Spinal cord (tissue), 10 donors: ENCODE results near the gene NANS. TPM values are rescaled to one million over a fixed set of nuclear protein-coding genes. Genes with fewer than 3 reads are reported as not detected.

Experiments used
- DNase-seq, 6 donors: peaks; one replicate each; pipeline versions ENCODE4 v3.0.0 to v3.0.0-alpha.2; 2013 to 2015; ENCODE audit warnings: low spot score in 6 of 6, low read depth in 4 of 6
- H3K27ac ChIP-seq: one replicate; pipeline ENCODE4 v1.5.1; 2013; ENCODE audit warnings: low read depth, low read length, control low read depth
- H3K27me3 ChIP-seq: one replicate; pipeline ENCODE4 v1.6.1; 2013; ENCODE audit warnings: low read length; ENCODE audit not compliant: control insufficient read depth, insufficient read depth
- H3K36me3 ChIP-seq: one replicate; pipeline ENCODE4 v1.6.1; 2013; ENCODE audit warnings: low read length; ENCODE audit not compliant: control insufficient read depth, insufficient read depth
- H3K4me1 ChIP-seq: one replicate; pipeline ENCODE4 v1.6.1; 2013; ENCODE audit warnings: low read length; ENCODE audit not compliant: control insufficient read depth, insufficient read depth
- H3K4me3 ChIP-seq: one replicate; pipeline ENCODE4 v1.5.1; 2013; ENCODE audit warnings: low read depth, low read length, control low read depth
- H3K9me3 ChIP-seq: one replicate; pipeline ENCODE4 v1.6.1; 2013; ENCODE audit warnings: low read length; ENCODE audit not compliant: control insufficient read depth, insufficient read depth
- WGBS: methylation state at CpG from one replicate; pipeline ENCODE4 v1.1.5; 2013; ENCODE audit warnings: missing lambda C conversion rate; ENCODE audit not compliant: insufficient coverage; 5-methylcytosine and 5-hydroxymethylcytosine counted together
- polyA plus RNA-seq, 2 donors: library from polyadenylated mRNA; unstranded; fragments of 120-200 nt; gene quantifications; one replicate each; pipeline ENCODE4 v1.2.1, GENCODE V29; 2013; ENCODE audit not compliant: insufficient read length in 2 of 2
- total RNA-seq, 2 donors: library from RNA; depleted of rRNA in 1 of 2; stranded (reverse); fragments of 120-200 nt in 1 of 2; fragments of >200 nt in 1 of 2; gene quantifications; one replicate each; pipeline versions ENCODE4 v1.2.3 to v1.2.4, GENCODE V29; 2013 to 2014
- donor health status: healthy.

The NANS gene
- total and polyA plus RNA-seq, 4 donors, result 32.4 to 50.0 (median 44.1) TPM

DNA sequence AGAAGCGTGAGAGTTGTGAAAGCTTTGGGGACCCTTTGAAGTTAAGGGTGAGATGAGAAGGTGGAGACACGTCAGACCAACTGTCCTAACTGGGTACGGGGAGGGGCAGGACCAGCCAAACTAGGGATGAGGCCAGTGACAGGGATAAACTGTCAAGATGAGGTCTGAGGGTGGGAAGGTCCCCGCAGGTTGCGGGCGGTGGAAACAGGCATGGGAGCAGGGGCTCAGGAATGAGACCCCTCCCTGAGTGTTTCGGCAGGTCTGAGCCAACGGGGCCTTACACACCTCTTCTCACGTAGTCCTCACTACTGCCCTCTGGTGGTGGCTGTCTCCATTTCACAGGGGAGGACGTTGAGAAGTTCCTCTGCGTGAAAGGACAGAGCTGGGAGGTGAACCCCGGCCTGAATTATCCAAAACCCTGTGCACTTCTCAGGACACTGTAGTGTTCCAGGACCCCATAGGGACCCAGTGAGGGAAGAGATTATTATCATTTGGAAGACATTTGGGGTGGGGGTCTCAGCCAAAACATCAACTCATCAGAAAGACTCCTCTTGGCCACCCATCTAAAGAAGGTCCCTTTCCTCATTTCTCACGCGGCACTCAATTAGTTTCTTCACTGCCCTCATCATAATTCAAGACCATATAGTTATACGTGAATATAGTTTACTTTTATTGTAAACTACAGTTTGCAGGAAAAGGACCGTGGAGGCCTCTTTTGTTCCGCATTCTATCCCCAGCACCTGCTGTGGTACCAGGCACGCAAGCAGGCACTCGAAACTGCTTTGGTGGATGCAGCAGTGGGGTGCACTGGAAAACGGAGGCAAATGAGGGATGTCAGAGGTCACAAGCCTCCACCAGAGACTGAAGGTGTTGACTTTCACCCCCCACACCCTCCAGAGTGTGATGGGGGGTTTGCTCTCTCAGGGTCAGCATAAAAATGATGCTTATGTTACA lies 21.7 kb upstream of the NANS start:
- 17% methylated on average over 11 of the region's 20 CpGs for WGBS
- Histone ChIP-seq H3K27me3 (no peaks in the 10 kb centered on the region), H3K4me1 (peaks cover 4% of the 10 kb centered on the region), H3K4me3 (no peak overlapping the region), H3K9me3 (no peaks in the 10 kb centered on the region), H3K36me3 (no peaks in the 10 kb centered on the region), H3K27ac (no peak overlapping the region)
- peak; percentile 19 to 88 (median 57) for DNase-seq

DNA sequence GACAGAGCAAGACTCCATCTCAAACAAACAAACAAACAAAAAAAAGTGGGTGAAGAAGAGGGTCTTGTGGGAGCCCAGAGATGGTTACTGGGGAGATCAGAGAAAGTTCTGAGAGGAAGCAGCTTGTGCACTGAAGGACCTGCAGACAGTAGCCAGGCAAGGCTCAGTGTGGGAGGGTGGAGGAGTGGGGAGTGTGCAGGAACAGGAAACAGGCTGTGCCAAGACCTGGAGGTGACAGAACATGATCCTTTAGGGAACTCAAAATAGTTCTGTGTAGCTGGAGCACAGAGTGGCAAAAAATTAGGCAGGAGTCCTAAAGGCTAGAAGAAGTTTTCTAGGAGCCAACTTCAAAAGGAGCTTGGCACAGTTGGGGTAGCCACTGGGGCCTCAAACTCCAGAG lies 19.2 kb upstream of the NANS start:
- H3K27ac ChIP-seq, result no peak overlapping the region
- no peaks in the 10 kb centered on the region for H3K27me3 ChIP-seq
- no peak overlapping the region for H3K4me3 ChIP-seq
- H3K4me1 ChIP-seq, result peaks cover 4% of the 10 kb centered on the region
- no peak for DNase-seq
- no peaks in the 10 kb centered on the region for H3K36me3 ChIP-seq
- H3K9me3 ChIP-seq, result no peaks in the 10 kb centered on the region

DNA sequence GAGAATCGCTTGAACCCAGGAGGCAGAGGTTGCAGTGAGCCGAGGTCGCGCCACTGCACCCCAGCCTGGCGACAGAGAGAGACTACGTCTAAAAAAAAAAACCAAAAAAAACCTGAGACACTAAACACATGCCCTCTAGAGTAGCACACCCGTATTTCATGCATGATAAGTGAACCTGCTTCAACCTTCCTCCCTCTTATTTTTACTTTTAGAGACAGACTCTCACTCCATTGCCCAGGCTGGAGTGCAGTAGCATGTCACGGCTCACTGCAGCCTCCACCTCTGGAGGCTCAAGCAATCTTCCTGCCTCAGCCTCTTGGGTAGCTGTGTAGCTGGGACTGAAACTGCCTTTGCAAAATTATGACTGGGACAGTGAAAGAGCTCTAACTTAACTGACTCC lies 17.6 kb upstream of the NANS start:
- WGBS, result 69% methylated on average over 7 of the region's 8 CpGs
- Histone ChIP-seq H3K9me3 (no peaks in the 10 kb centered on the region), H3K27ac (no peak overlapping the region), H3K4me1 (peaks cover 4% of the 10 kb centered on the region), H3K27me3 (no peaks in the 10 kb centered on the region), H3K36me3 (no peaks in the 10 kb centered on the region), H3K4me3 (no peak overlapping the region)
- no peak for DNase-seq

DNA sequence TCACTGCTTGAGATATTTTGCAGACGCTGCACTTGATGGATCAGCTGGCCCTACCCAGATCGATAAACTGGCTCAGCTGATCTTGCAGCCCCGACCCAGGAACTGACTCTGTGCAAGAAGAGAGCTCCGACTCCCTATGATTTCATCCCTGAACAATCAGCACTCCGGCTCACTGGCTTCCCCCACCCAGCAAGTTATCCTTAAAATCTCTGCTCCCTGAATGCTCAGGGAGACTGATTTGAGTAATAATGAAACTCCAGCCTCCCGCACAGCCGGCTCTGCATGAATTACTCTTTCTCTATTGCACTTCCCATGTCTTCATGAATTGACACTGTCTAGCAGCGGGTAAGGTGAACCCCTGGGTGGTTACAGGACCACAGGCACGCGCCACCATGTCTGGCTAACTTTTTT lies 16.9 kb upstream of the NANS start:
- no peak overlapping the region for H3K27ac ChIP-seq
- DNase-seq, result no peak
- WGBS, result 54% methylated on average over 8 of the region's 10 CpGs
- no peaks in the 10 kb centered on the region for H3K27me3 ChIP-seq
- peaks cover 2% of the 10 kb centered on the region for H3K4me1 ChIP-seq
- H3K9me3 ChIP-seq, result no peaks in the 10 kb centered on the region
- H3K4me3 ChIP-seq, result no peak overlapping the region
- H3K36me3 ChIP-seq, result no peaks in the 10 kb centered on the region

DNA sequence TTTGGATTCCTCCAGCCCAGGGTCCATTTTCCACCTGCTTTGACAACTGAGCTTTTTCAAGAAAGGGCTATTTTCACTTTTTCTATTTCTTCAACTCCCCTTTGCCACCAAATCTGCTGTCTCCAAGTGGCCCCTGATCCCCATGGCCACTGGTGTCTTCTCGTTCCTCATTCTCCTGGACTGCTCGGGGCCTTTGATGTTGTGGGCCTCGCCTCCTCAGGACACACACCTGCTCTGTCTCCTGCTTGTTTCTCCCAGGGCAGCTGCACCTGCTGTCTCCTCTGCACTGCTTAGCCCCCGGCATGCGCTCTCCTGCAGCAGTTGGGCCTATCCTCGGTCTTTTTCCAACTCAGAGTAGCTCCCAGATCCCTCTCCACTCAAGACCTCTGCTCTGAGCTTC lies 16.3 kb upstream of the NANS start:
- Histone ChIP-seq H3K27ac (no peak overlapping the region), H3K27me3 (no peaks in the 10 kb centered on the region), H3K4me1 (no peaks in the 10 kb centered on the region), H3K4me3 (no peak overlapping the region), H3K36me3 (no peaks in the 10 kb centered on the region), H3K9me3 (no peaks in the 10 kb centered on the region)
- DNase-seq, result no peak
- WGBS, result 88% methylated on average over 6 of the region's 6 CpGs

DNA sequence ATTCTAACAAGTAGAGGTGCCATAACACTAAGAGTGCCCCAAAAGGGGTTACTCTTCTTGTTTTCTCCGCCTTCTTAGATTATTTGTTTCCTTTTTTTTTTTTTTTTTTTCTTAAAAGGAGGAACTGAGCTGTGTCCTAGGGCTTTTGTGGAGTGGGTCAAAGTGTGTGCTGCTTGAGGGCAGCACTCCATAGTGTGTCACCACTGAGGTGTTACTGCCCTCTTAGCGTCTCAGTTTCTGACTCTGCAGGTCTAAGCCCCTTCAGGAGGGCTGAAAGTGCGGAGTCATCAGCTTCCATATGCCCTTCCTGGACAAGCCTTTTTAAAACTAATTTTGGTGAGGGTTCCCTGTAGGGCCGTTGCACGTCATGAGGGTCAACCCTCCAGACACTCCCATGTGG lies 12.6 kb upstream of the NANS start:
- Histone ChIP-seq H3K9me3 (no peaks in the 10 kb centered on the region), H3K4me1 (no peaks in the 10 kb centered on the region), H3K4me3 (no peak overlapping the region), H3K36me3 (no peaks in the 10 kb centered on the region), H3K27me3 (no peaks in the 10 kb centered on the region), H3K27ac (no peak overlapping the region)
- DNase-seq, result no peak
- 100% methylated on average over 1 of the region's 5 CpGs for WGBS

DNA sequence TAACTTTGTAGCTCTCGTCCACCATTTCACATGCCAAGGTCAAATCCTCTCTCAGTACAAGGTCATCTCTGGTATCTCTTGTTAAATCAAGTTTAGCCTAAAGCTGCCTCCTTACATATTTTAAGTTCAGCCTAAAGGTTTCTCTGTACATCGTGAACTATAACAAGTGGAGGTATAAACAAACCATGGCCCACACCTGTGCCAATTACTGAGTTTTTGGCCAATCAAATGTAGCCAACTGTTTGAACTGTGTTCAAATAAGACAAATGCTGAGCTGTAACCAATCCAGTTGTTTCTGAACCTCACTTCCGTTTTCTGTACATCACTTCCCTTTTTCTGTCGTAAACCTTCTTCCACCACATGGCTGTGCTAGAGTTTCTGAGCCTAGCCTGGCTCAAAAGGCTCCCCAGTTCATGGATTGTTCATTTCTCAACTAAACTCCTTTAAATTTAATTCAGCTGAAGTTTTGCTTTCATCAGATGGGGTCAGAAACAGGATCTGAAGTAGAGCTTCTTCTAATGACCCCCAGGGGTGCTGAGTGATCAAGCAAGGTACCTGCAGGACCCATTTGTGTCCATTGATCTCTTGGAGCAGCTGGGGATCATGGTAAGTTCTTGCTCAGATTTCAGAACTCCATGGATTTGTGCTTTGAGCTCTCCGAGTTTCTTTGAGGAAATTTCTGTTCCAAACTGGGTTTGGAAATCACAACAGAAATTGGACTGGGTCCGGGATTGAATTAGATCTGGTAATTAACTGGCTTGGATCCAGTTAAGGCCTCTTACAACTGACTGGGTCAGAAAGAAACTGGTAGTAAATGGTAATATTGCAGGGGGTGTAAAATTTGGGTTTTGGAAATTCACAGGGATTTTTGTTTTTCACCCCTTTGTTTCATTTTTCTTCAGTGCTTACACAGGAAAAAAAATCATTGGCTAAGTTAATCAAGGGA lies 11.0 kb upstream of the NANS start:
- WGBS, result 88% methylated on average over 5 of the region's 6 CpGs
- Histone ChIP-seq H3K36me3 (no peaks in the 10 kb centered on the region), H3K27ac (no peak overlapping the region), H3K27me3 (no peaks in the 10 kb centered on the region), H3K9me3 (no peaks in the 10 kb centered on the region), H3K4me1 (no peaks in the 10 kb centered on the region), H3K4me3 (no peak overlapping the region)
- no peak for DNase-seq

DNA sequence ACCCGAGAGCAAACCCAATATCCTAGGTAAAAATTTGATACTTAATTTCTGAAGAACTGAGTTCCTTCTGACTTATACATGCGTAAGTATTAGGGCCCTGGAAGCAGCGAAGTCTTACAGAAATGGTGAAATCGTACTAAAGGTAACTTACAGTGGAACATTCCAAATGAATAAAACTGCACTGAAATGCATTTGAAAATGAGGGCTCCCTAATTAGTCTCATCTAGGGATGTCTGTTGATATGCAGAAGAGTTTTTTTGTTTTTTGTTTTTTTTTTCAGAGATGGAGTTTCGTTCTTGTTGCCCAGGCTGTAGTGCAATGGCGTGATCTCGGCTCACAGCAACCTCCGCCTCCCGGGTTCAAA lies 10.4 kb upstream of the NANS start:
- no peak overlapping the region for H3K27ac ChIP-seq
- H3K4me3 ChIP-seq, result no peak overlapping the region
- 90% methylated on average over 6 of the region's 9 CpGs for WGBS
- DNase-seq, result no peak
- H3K4me1 ChIP-seq, result no peaks in the 10 kb centered on the region
- no peaks in the 10 kb centered on the region for H3K36me3 ChIP-seq
- H3K9me3 ChIP-seq, result no peaks in the 10 kb centered on the region
- no peaks in the 10 kb centered on the region for H3K27me3 ChIP-seq

DNA sequence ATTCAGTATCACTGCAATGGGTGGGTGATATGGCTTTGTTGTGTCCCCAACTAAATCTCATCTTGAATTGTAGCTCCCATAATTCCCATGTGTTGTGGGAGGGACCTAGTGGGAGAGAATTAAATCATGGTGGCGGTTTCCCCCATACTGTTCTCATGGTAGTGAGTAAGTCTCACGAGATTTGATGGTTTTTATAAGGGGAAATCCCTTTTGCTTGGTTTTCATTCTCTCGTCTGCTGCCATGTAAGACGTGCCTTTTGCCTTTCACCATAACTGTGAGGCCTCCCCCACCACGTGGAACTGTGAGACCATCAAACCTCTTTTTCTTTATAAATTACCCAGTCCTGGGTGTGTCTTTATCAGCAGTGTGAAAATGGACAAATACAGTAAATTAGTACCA lies 9.5 kb upstream of the NANS start:
- no peaks in the 10 kb centered on the region for H3K27me3 ChIP-seq
- WGBS, result 80% methylated on average over 1 of the region's 5 CpGs
- no peaks in the 10 kb centered on the region for H3K9me3 ChIP-seq
- no peak overlapping the region for H3K4me3 ChIP-seq
- no peaks in the 10 kb centered on the region for H3K4me1 ChIP-seq
- DNase-seq, result no peak
- no peak overlapping the region for H3K27ac ChIP-seq
- no peaks in the 10 kb centered on the region for H3K36me3 ChIP-seq
